Lower leg skin (tissue), 4 donors: Measurements from ENCODE around the gene AGAP3. TPM values are rescaled to one million over a fixed set of nuclear protein-coding genes. Genes with fewer than 3 reads are reported as not detected.
A peak's percentile ranks its signal among the peaks of the same experiment; 100 is the strongest.

Source experiments
- DNase-seq, 2 donors: peaks; one replicate each; pipeline ENCODE4 v3.0.0-alpha.2; 2019; ENCODE audit warnings: low spot score in 2 of 2
- H3K4me3 ChIP-seq: fragments of 200-600 bp; sonication (generic); 2 replicates; pipeline ENCODE4 v1.5.1; 2017; ENCODE audit warnings: mild to moderate bottlenecking, low read depth; ENCODE audit not compliant: poor library complexity, severe bottlenecking
- CTCF ChIP-seq, 3 donors: fragments of 450-650 bp; IDR thresholded peaks; one replicate each; pipeline ENCODE4 v1.5.1; 2016; ENCODE audit warnings: antibody characterized with exemption in 3 of 3, mild to moderate bottlenecking in 3 of 3, moderate library complexity in 2 of 3
- POLR2A ChIP-seq, 2 donors: fragments of 450-650 bp; IDR thresholded peaks; one replicate each; pipeline ENCODE4 v1.6.1; 2016 to 2017; ENCODE audit warnings: antibody characterized with exemption in 2 of 2, mild to moderate bottlenecking in 1 of 2, moderate library complexity in 1 of 2
- WGBS, 2 donors: methylation state at CpG; one replicate each; pipeline ENCODE4 v1.1.5; 2018; 5-methylcytosine and 5-hydroxymethylcytosine counted together
- intact Hi-C: fragments of 100-400 bp; cut with DNase I; formaldehyde crosslinking; loops from one replicate; pipeline ENCODE4 v1.15.0; 2023; ENCODE audit warnings: low total_unique reads
- total RNA-seq, 4 donors: library from RNA; depleted of rRNA; stranded (reverse); fragments of >200 nt; gene quantifications; one replicate each; pipeline ENCODE4 v1.1.0, GENCODE V29; 2016

AGAP3 gene
- total RNA-seq, 4 donors from 2014 or later, result 81.2 to 132 (median 102) TPM

GRCh38 chr7:151103973-151104372 lies 17.7 kb downstream of the AGAP3 start:
- no peak overlapping the region for H3K4me3 ChIP-seq
- 84 to 87% methylated on average over 12 of the region's 12 CpGs for WGBS, 2 donors
- TF ChIP-seq POLR2A (IDR thresholded peaks at IDR 0.05) (no peak), CTCF (IDR thresholded peaks at IDR 0.05) (no peak)
- intact Hi-C loops, result no loop called here
- DNase-seq, result no peak

- intact Hi-C loops, result no loop called here
- DNase-seq, result peak in 1 of 2 donors; percentile 15
- TF ChIP-seq POLR2A (IDR thresholded peaks at IDR 0.05) (no peak), CTCF (IDR thresholded peaks at IDR 0.05) (no peak)
- 68 to 79% methylated on average over 23 of the region's 23 CpGs for WGBS, 2 donors
- H3K4me3 ChIP-seq, result no peak overlapping the region
Observed at GRCh38 chr7:151104411-151105235, 18.3 kb downstream of the AGAP3 start.

- TF ChIP-seq CTCF (IDR thresholded peaks at IDR 0.05) (no peak), POLR2A (IDR thresholded peaks at IDR 0.05) (no peak)
- no peak overlapping the region for H3K4me3 ChIP-seq
- DNase-seq, result no peak
- intact Hi-C loops, result no loop called here
- WGBS, 2 donors, result 88 to 90% methylated on average over 8 to 10 of the region's 10 CpGs
Observed at GRCh38 chr7:151107882-151108281, 21.6 kb downstream of the AGAP3 start.

GRCh38 chr7:151109094-151110048 lies 23.1 kb downstream of the AGAP3 start:
- intact Hi-C loops, result loop anchor here (5.0 to 10.0 kb wide), 2 partner anchors 82 to 215 kb away; partner anchors contain the start of gene ABCB8
- no peak for DNase-seq
- TF ChIP-seq POLR2A (IDR thresholded peaks at IDR 0.05), result no peak
- TF ChIP-seq CTCF (IDR thresholded peaks at IDR 0.05), result no peak
- WGBS, 2 donors, result 61 to 65% methylated on average over 14 to 15 of the region's 15 CpGs
- H3K4me3 ChIP-seq, result no peak overlapping the region

GRCh38 chr7:151110236-151110940 lies 24.1 kb downstream of the AGAP3 start:
- no peak for DNase-seq
- 63 to 64% methylated on average over 11 of the region's 11 CpGs for WGBS, 2 donors
- intact Hi-C loops, result loop anchor here (5.0 to 10.0 kb wide), 2 partner anchors 83 to 216 kb away; partner anchors contain the start of gene ABCB8
- no peak overlapping the region for H3K4me3 ChIP-seq
- TF ChIP-seq CTCF (IDR thresholded peaks at IDR 0.05), result no peak
- no peak for TF ChIP-seq POLR2A (IDR thresholded peaks at IDR 0.05)
